GM08714 (cell line): Measurements from ENCODE around the gene DDX28.
A peak's percentile ranks its signal among the peaks of the same experiment; 100 is the strongest.

Source experiments
- H3K4me3 ChIP-seq: fragments of 200-500 bp; sonication (Bioruptor generic); 2 replicates; pipeline ENCODE4 v1.5.1; 2014; ENCODE audit warnings: mild to moderate bottlenecking, low read length, inconsistent platforms
- ZNF274 ChIP-seq: IDR thresholded peaks from 2 replicates; pipeline ENCODE4 v1.6.1; 2012; ENCODE audit warnings: mild to moderate bottlenecking, low read depth, low read length

Gene DDX28

GRCh38 chr16:68022728-68023537 is at the start of gene DDX28, which contains the start of gene DUS2:
Gene DDX28, minus strand, starts transcription at chr16:68023232. Its CDS starts 30 bp downstream, at chr16:68023202.
Gene DUS2, plus strand, starts transcription at chr16:68023284. Its CDS starts 14,740 bp downstream, at chr16:68038024.
- H3K4me3 ChIP-seq: peak within 1 kb of the TSS; percentile 88
- TF ChIP-seq ZNF274: no peak

- no peak for TF ChIP-seq ZNF274
- no peak overlapping the region for H3K4me3 ChIP-seq
Measured at GRCh38 chr16:68072038-68072695, 49.1 kb upstream of the DDX28 start.

- TF ChIP-seq ZNF274: no peak
- no peak overlapping the region for H3K4me3 ChIP-seq
Measured at GRCh38 chr16:68071518-68071901, 48.5 kb upstream of the DDX28 start.

- H3K4me3 ChIP-seq: no peak overlapping the region; the same call in 1 of the 2 replicates
- TF ChIP-seq ZNF274: no peak
Measured at GRCh38 chr16:68070806-68071517, 47.9 kb upstream of the DDX28 start.

GRCh38 chr16:68070249-68070730 is 47.3 kb upstream of the DDX28 start:
- no peak for TF ChIP-seq ZNF274
- H3K4me3 ChIP-seq: no peak overlapping the region; the same call in 1 of the 2 replicates

GRCh38 chr16:68069511-68070248 is 46.6 kb upstream of the DDX28 start:
- TF ChIP-seq ZNF274: no peak
- no peak overlapping the region; the same call in 1 of the 2 replicates for H3K4me3 ChIP-seq

GRCh38 chr16:68068926-68069325 is 45.9 kb upstream of the DDX28 start:
- TF ChIP-seq ZNF274: no peak
- no peak overlapping the region for H3K4me3 ChIP-seq

GRCh38 chr16:68066763-68067162 is 43.7 kb upstream of the DDX28 start:
- no peak for TF ChIP-seq ZNF274
- no peak overlapping the region for H3K4me3 ChIP-seq

- TF ChIP-seq ZNF274: no peak
Measured at GRCh38 chr16:68065716-68066305, 42.8 kb upstream of the DDX28 start.

GRCh38 chr16:68064791-68065365 is 41.8 kb upstream of the DDX28 start:
- no peak for TF ChIP-seq ZNF274
- no peak overlapping the region for H3K4me3 ChIP-seq

More at GRCh38 chr16:68065716-68066305, 42.8 kb upstream of the DDX28 start:
- H3K4me3 ChIP-seq: no peak overlapping the region

GRCh38 chr16:68062910-68063393 is 39.9 kb upstream of the DDX28 start:
- TF ChIP-seq ZNF274: no peak
- no peak overlapping the region for H3K4me3 ChIP-seq

- H3K4me3 ChIP-seq: no peak overlapping the region
- TF ChIP-seq ZNF274: no peak
Measured at GRCh38 chr16:68061396-68061795, 38.4 kb upstream of the DDX28 start.

- no peak overlapping the region for H3K4me3 ChIP-seq
- TF ChIP-seq ZNF274: no peak
Measured at GRCh38 chr16:68059804-68060203, 36.8 kb upstream of the DDX28 start.
